Left ventricle myocardium inferior (tissue), 1 donor: ENCODE results near the gene SIKE1. TPM values are rescaled to one million over a fixed set of nuclear protein-coding genes. Genes with fewer than 3 reads are reported as not detected.

ENCODE experiments used
- DNase-seq: peaks from one replicate; pipeline ENCODE4 v3.0.0-alpha.2; 2020
- H3K27ac ChIP-seq: fragments of 200-600 bp; replicated peaks from 2 replicates; pipeline ENCODE4 v1.8.0; 2021
- H3K27me3 ChIP-seq: fragments of 200-600 bp; 2 replicates; pipeline ENCODE4 v1.8.0; 2021; ENCODE audit warnings: low read depth
- H3K36me3 ChIP-seq: fragments of 200-600 bp; 2 replicates; pipeline ENCODE4 v1.8.0; 2021
- H3K4me1 ChIP-seq: fragments of 200-600 bp; 2 replicates; pipeline ENCODE4 v1.8.0; 2021
- H3K4me3 ChIP-seq: fragments of 200-600 bp; 2 replicates; pipeline ENCODE4 v1.8.0; 2021; ENCODE audit warnings: mild to moderate bottlenecking, moderate library complexity
- H3K9me3 ChIP-seq: fragments of 200-600 bp; replicated peaks from 2 replicates; pipeline ENCODE4 v1.8.0; 2021
- intact Hi-C: fragments of 100-400 bp; cut with micrococcal nuclease; formaldehyde crosslinking; loops from one replicate; pipeline ENCODE4 v1.11.0; 2022
- total RNA-seq: library from RNA; stranded (reverse); fragmentation: NEBNext Ultra II Directional; extraction: Animal tissue kit (Norgen Biotek cat#: 25700); gene quantifications from one replicate; pipeline ENCODE4 v1.2.1, GENCODE V29; 2021
- TF ChIP-seq, protein P1 (sequence below): fragments of 200-600 bp; IDR thresholded peaks from 2 replicates; pipeline ENCODE4 v1.8.0; 2021; ENCODE audit warnings: antibody characterized with exemption, mild to moderate bottlenecking, borderline replicate concordance
- donor health status: DM: no; HTN: yes; CAD: no; lungs with severe emphysema.

Gene SIKE1
- total RNA-seq, 1 donor from 2014 or later, result 26.0 TPM

DNA sequence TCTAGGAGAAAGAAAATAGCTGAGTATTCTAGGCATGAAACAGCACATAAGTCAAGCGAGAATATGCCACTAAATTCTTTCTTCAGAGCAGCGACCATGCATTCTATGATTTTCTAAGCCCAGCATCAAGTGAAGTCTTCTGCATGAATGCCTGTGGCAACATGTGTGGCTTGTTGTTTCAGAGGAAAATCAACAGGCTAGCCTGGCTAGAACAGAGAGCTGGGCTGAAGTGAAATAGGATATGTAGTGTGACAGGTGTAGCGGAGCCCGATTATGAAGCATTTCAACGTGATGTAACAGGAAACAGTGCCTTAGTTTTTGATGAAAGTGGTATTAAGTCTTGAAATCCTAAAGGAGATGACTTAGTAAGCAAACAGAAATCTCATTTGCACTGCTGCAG, 29.7 kb downstream of the SIKE1 start:
- Histone ChIP-seq H3K9me3 (no peaks in the 10 kb centered on the region), H3K27me3 (no peaks in the 10 kb centered on the region), H3K27ac (peak overlapping the region; percentile 77), H3K4me1 (peaks cover 100% of the 10 kb centered on the region), H3K36me3 (peaks cover 24% of the 10 kb centered on the region), H3K4me3 (peak overlapping the region; percentile 27)
- TF ChIP-seq, protein P1, sequence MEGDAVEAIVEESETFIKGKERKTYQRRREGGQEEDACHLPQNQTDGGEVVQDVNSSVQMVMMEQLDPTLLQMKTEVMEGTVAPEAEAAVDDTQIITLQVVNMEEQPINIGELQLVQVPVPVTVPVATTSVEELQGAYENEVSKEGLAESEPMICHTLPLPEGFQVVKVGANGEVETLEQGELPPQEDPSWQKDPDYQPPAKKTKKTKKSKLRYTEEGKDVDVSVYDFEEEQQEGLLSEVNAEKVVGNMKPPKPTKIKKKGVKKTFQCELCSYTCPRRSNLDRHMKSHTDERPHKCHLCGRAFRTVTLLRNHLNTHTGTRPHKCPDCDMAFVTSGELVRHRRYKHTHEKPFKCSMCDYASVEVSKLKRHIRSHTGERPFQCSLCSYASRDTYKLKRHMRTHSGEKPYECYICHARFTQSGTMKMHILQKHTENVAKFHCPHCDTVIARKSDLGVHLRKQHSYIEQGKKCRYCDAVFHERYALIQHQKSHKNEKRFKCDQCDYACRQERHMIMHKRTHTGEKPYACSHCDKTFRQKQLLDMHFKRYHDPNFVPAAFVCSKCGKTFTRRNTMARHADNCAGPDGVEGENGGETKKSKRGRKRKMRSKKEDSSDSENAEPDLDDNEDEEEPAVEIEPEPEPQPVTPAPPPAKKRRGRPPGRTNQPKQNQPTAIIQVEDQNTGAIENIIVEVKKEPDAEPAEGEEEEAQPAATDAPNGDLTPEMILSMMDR, result no peak
- DNase-seq, result no peak
- intact Hi-C loops, result no loop called here

DNA sequence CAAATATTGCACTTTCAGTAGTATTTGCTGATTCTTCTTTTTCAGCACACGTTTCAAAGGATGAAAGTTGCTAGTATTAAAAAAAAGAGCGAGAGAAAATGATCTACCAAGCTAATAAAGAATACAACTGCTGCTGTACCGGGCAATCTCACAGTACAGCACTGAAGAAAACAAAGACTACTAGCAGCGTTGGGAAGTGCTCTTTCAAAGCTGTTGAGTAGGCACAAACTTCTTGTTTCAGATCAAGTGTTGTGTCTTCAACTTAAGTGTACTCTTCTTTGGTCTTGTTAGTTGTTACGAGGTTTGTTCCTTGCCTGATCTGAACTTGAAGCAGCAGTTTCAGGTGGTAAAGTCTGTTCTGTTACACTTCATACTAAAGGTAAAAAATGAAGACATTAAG, 30.6 kb downstream of the SIKE1 start:
- TF ChIP-seq, protein P1, result no peak
- no peak for DNase-seq
- peaks cover 100% of the 10 kb centered on the region for H3K4me1 ChIP-seq
- H3K27me3 ChIP-seq, result no peaks in the 10 kb centered on the region
- H3K36me3 ChIP-seq, result peaks cover 24% of the 10 kb centered on the region
- intact Hi-C loops, result no loop called here
- H3K9me3 ChIP-seq, result no peaks in the 10 kb centered on the region
- H3K4me3 ChIP-seq, result peak overlapping the region; percentile 27
- peak overlapping the region; percentile 77 for H3K27ac ChIP-seq

DNA sequence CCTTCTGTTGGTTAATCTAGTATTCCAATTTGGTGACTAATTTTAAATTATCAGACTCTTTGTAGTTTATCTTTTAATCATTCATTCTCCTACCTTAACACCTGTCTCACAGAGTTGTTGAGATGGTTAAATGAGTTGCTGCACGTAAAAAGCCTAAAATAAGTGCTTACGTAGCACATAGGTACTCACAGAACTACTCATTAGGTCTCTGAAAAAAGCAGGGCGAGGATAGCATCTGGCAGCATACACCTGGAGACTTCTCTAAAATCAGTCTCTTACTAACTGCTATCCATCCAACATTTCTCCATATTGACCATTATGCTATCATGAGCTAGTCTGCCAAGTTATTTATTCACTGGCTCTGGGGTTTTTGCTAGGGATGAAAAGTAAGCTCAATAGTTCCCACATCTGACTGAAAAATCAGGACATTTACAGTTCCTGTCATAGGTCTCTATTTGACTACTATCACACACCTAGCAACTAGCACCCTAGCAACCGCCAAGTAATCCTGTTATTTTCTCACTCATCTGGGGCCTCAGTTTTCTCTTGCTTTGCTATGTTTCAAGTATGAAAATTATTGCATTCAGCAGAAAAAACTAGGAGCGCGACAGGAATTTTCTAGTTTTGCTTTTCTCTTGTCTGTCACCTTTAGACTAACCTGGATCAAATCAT, 33.9 kb downstream of the SIKE1 start:
- H3K4me3 ChIP-seq, result no peak overlapping the region
- H3K36me3 ChIP-seq, result peaks cover 30% of the 10 kb centered on the region
- no peaks in the 10 kb centered on the region for H3K27me3 ChIP-seq
- TF ChIP-seq, protein P1, result no peak
- no peaks in the 10 kb centered on the region for H3K9me3 ChIP-seq
- H3K4me1 ChIP-seq, result peaks cover 100% of the 10 kb centered on the region
- intact Hi-C loops, result no loop called here
- no peak for DNase-seq
- H3K27ac ChIP-seq, result no peak overlapping the region

DNA sequence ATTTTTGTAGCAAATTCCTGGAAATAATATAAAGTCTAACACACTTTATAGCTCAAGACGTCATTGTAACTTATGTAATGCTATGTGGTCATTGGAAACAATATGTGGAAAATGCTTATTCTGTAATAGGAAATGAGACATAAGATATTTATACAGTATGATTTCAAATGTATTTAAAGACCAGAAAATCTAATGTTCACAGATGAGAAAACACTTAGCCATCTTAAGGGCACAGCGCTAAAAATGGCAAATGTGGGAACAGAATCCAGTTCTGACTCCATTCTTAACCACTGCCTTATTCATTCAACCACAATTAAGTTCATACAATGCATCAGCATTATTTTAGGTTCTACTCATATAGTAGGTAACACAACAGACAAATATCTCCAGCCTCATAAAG, 35.2 kb downstream of the SIKE1 start:
- DNase-seq, result no peak
- H3K27ac ChIP-seq, result peak overlapping the region; percentile 10
- H3K4me3 ChIP-seq, result no peak overlapping the region
- TF ChIP-seq, protein P1, result no peak
- intact Hi-C loops, result no loop called here
- H3K36me3 ChIP-seq, result peaks cover 30% of the 10 kb centered on the region
- no peaks in the 10 kb centered on the region for H3K9me3 ChIP-seq
- H3K4me1 ChIP-seq, result peaks cover 96% of the 10 kb centered on the region
- H3K27me3 ChIP-seq, result no peaks in the 10 kb centered on the region

DNA sequence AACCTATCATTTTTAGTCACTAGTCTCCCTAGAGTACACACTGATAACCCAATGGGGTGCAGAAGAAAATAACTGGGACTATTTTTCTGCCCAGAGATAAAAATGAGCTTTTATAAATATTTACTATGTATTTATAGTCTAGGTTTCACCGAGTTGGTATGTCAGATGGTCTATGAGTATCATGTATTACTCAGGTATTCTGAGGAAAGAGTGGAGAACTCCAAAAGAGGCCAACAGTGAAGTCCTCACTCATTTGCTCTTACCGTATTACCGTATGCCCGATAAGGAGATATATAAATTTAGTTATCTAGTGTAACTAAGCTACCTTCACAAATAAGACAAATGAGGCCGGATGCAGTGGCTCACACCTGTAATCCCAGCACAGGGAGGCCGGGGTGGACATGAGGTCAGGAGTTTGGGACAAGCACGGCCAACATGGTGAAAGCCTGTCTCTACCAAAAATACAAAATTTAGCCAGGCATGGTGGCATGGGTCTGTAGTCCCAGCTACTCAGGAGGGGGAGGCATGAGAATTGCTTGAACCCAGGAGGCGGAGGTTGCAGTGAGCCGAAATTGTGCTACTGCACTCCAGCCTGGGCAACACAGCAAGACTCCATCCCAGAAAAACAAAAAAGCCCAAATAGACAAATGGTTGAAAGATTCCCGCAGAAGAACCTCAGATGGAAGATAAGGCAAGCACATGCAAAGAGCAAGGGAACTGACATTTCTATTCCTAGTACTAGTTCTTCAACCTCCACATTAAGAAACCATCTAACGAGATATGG, 38.3 kb downstream of the SIKE1 start:
- Histone ChIP-seq H3K27ac (no peak overlapping the region), H3K4me3 (no peak overlapping the region), H3K36me3 (peaks cover 33% of the 10 kb centered on the region), H3K9me3 (no peaks in the 10 kb centered on the region), H3K4me1 (peaks cover 72% of the 10 kb centered on the region), H3K27me3 (no peaks in the 10 kb centered on the region)
- TF ChIP-seq, protein P1, result no peak
- intact Hi-C loops, result no loop called here
- no peak for DNase-seq
